ENCODE measurements around the gene KAZN. TPM values are rescaled to one million over a fixed set of nuclear protein-coding genes. Genes with fewer than 3 reads are reported as not detected.

Gene KAZN
- total and polyA plus RNA-seq, 2 of the 8 experiments (the other 6 are each of a cell fraction or from before 2014, with no cell fraction given), result 3.7 to 11.8 TPM

DNA sequence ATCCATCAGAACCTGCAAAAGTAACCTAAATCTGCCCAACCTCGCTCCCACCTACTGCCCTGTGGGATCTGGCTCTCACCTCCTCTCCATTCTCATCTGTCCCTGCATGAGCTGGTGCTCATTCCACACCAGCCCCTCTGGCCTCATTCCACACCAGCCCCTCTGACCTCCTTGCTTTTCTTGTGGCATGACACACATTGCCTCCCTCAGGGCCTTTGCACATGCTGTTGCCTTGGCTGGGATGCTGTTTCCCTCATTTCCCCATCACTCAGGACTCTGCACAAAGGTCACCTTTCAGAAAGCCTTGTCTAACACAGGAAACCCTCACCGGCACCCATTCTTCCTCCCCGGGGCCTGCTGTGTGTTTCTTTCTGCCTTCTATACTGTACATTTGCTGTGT is 197.1 kb downstream of the KAZN start:
- Histone ChIP-seq H2AK5ac (ENCODE audit: low read depth, low read length) (no peak overlapping the region), H4K91ac (replicated peaks; ENCODE audit: insufficient read length, low read length) (no peak overlapping the region), H3K9ac (replicated peaks in 1 of 4; ENCODE audit: extremely low read depth in 1 of 4, low read depth in 3 of 4, low read length in 3 of 4) (no peak overlapping the region), H2BK15ac (ENCODE audit: low read length) (no peak overlapping the region), H2BK5ac (ENCODE audit: low read depth, low read length) (no peak overlapping the region), H3K23ac (ENCODE audit: insufficient read length) (no peak overlapping the region), H3K9me3 (ENCODE audit: insufficient read depth in 2 of 2, low read depth in 1 of 2, low read length in 1 of 2) (no peaks in the 10 kb centered on the region), H3K27me3 (replicated peaks in 1 of 4; ENCODE audit: control insufficient read depth in 3 of 4, extremely low read depth in 1 of 4, insufficient read depth in 3 of 4, low read length in 3 of 4) (no peaks in the 10 kb centered on the region), H3K27ac (ENCODE audit: low read depth, low read length) (no peak overlapping the region), H3K4me2 (ENCODE audit: insufficient read depth in 1 of 2, low read depth in 2 of 2, low read length in 2 of 2) (no peak overlapping the region), H3K56ac (replicated peaks; ENCODE audit: insufficient read length, low read depth, low read length) (no peak overlapping the region), H4K5ac (ENCODE audit: insufficient read length, low read depth, low read length) (no peak overlapping the region), H2BK12ac (ENCODE audit: low read depth, low read length) (no peak overlapping the region), H3K18ac (ENCODE audit: extremely low read depth, low read length) (no peak overlapping the region; the same call in 1 of the 2 replicates), H3K4me3 (ENCODE audit: extremely low read depth in 1 of 4, insufficient read depth in 2 of 4, low read depth in 3 of 4, low read length in 4 of 4) (no peak overlapping the region), H3K79me2 (ENCODE audit: control insufficient read depth in 1 of 2, insufficient read depth in 2 of 2, low read length in 2 of 2) (no peaks in the 10 kb centered on the region), H4K8ac (ENCODE audit: extremely low read depth, insufficient read depth, low read length) (no peak overlapping the region), H3K79me1 (ENCODE audit: low read depth, low read length) (no peaks in the 10 kb centered on the region; the same call in 1 of the 2 replicates), H4K20me1 (replicated peaks in 1 of 2; ENCODE audit: control insufficient read depth in 1 of 2, insufficient read depth in 2 of 2, low read length in 2 of 2) (peaks cover 0 to 2% of the 10 kb centered on the region in 2 experiments), H3K23me2 (ENCODE audit: low read depth, low read length) (no peaks in the 10 kb centered on the region), H2BK20ac (ENCODE audit: low read length) (no peak overlapping the region), H3K4me1 (replicated peaks in 1 of 4; ENCODE audit: control insufficient read depth in 3 of 4, insufficient read depth in 4 of 4, low read length in 3 of 4) (no peaks in the 10 kb centered on the region), H3K4ac (replicated peaks; ENCODE audit: insufficient read length, low read depth, low read length) (no peak overlapping the region), H3K36me3 (ENCODE audit: control insufficient read depth in 2 of 4, insufficient read depth in 4 of 4, low read length in 3 of 4) (no peaks in the 10 kb centered on the region; a peak in 1 of 8 replicates), H2AFZ (ENCODE audit: low read length) (no peak overlapping the region), H3K14ac (ENCODE audit: insufficient read length) (no peak overlapping the region), H2BK120ac (replicated peaks; ENCODE audit: low read depth, low read length) (no peak overlapping the region)
- DNase-seq (ENCODE audit: low read depth in 1 of 2, low spot score in 2 of 2), result no peak
- FAIRE-seq, result no peak
- WGBS, 2 experiments (ENCODE audit: extremely low coverage in 1 of 2, insufficient coverage in 1 of 2, insufficient read length in 1 of 2, insufficient replicate concordance in 2 of 2, low coverage in 1 of 2, low lambda C conversion rate in 2 of 2, missing lambda C conversion rate in 1 of 2), result 87% methylated on average over 3 of the region's 3 CpGs; no CpG with 5 or more reads in 1 of the 2 experiments
- ChIA-PET POLR2A (ENCODE audit: partially characterized antibody) (no interaction called here), CTCF (ENCODE audit: partially characterized antibody) (interaction anchor here (0.6 to 1.1 kb wide), 4 partner anchors 8 to 380 kb away, joined by 3 to 4 read pairs (median 3); no protein-coding TSS in a partner anchor)
- TF ChIP-seq RBBP5 (IDR thresholded peaks at IDR 0.05; ENCODE audit: borderline replicate concordance, low read depth, low read length) (no peak), CHD2 (IDR thresholded peaks at IDR 0.05; ENCODE audit: low read length) (no peak), KDM1A (IDR thresholded peaks at IDR 0.05; ENCODE audit: borderline replicate concordance, low read length) (no peak), SRF (IDR thresholded peaks at IDR 0.05; ENCODE audit: low read depth, low read length) (no peak), TCF12 (IDR thresholded peaks at IDR 0.05; ENCODE audit: low read depth, low read length) (no peak), HDAC6 (IDR thresholded peaks at IDR 0.05; ENCODE audit: low read depth, low read length) (no peak), EZH2 (IDR thresholded peaks at IDR 0.05; ENCODE audit: low read depth, low read length, severe bottlenecking) (no peak), YY1 (IDR thresholded peaks at IDR 0.05; ENCODE audit: low read depth, low read length) (no peak), JUND (IDR thresholded peaks at IDR 0.05; ENCODE audit: low read length) (no peak), SP2 (IDR thresholded peaks at IDR 0.05; ENCODE audit: low read length) (no peak), ASH2L (IDR thresholded peaks at IDR 0.05; ENCODE audit: low read length) (no peak)
